Measurements from ENCODE around the gene C3AR1. TPM values are rescaled to one million over a fixed set of nuclear protein-coding genes. Genes with fewer than 3 reads are reported as not detected.

Gene C3AR1
- total and polyA plus RNA-seq, 2 of the 13 experiments (the other 11 are each of a cell fraction or from before 2014, with no cell fraction given): not detected

DNA sequence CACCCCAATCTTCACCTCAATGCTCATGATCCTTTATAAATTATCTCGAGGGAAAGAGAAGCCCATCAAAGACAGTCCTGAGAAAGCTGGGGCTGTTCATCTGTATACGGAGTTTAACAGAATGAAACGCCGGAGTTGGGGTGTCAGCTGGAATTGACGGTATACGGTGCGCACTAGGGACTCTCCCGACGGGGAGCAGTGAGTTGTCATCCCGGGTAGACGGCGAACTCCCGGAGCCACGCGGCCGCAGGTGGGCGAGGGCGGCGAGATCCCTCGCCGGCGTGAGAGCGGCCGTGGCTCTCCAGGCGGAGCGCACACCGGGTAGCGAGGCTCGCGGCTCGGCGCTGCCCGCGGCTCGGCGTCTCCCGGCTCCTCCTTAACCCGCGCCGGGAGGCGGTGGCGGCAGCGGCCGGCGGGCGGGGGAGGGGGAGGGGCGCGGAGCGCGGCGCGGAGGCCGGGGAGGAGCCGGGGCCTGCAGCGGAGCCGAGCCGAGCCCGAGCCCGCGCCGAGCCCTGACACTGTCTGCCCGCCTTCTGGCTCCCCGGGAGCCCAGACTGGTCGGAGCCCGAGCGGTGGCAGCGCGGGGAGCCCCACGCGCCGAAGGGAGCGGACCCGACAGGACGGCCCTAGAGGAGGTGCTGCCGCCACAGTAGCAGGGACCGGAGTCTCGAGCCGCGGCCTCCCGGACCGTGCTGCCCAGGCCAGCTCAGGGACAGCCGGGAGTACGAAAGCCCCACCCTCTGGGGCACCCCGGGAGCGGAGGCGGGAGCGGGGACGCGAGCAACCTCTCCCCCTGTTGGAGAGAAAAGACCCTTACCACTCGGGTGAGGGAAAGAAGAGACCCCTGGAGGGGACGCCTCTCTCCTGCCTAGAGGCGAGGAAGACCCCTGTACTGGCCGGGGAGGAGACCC, 33.7 kb downstream of the C3AR1 start, which contains the start of gene FOXJ2 (continued):
- TF ChIP-seq GABPB1 (CRISPR knock-in tag; IDR thresholded peaks at IDR 0.05) (peak; percentile 69; the same call in 1 of the 2 replicates), BRF2 (CRISPR knock-in tag; IDR thresholded peaks at IDR 0.05) (0 out of 2 replicates have a peak, but pooled peaks have one; percentile 68), ZNF720 (CRISPR knock-in tag; IDR thresholded peaks at IDR 0.05) (no peak), ZSCAN9 (CRISPR knock-in tag; IDR thresholded peaks at IDR 0.05; ENCODE audit: borderline replicate concordance) (0 out of 2 replicates have a peak, but pooled peaks have one; percentile 15), RAD21 (CRISPR knock-in tag; IDR thresholded peaks at IDR 0.05) (no peak), REST (IDR thresholded peaks at IDR 0.05; ENCODE audit: borderline replicate concordance in 1 of 2, low read depth in 1 of 2, low read length in 2 of 2) (no peak), BCL6 (CRISPR knock-in tag; IDR thresholded peaks at IDR 0.05) (peak; percentile 29; the same call in 1 of the 2 replicates), STAT5B (CRISPR knock-in tag; IDR thresholded peaks at IDR 0.05) (no peak), ZNF644 (CRISPR knock-in tag; IDR thresholded peaks at IDR 0.05; ENCODE audit: low read depth) (no peak), MEIS2 (CRISPR knock-in tag; IDR thresholded peaks at IDR 0.05) (peak; percentile 51; the same call in 1 of the 2 replicates), CEBPG (CRISPR knock-in tag; IDR thresholded peaks at IDR 0.05) (no peak), SYNCRIP (IDR thresholded peaks at IDR 0.05; ENCODE audit: insufficient read depth, low read depth, low read length) (no peak), ZNF777 (CRISPR knock-in tag; IDR thresholded peaks at IDR 0.05) (peak; percentile 90), MIER3 (CRISPR knock-in tag; IDR thresholded peaks at IDR 0.05; ENCODE audit: borderline replicate concordance) (no peak), ZSCAN20 (CRISPR knock-in tag; IDR thresholded peaks at IDR 0.05; ENCODE audit: borderline replicate concordance) (no peak), ZNF615 (CRISPR knock-in tag; IDR thresholded peaks at IDR 0.05; ENCODE audit: borderline replicate concordance) (no peak), SP5 (CRISPR knock-in tag; IDR thresholded peaks at IDR 0.05; ENCODE audit: borderline replicate concordance, low read depth) (0 out of 2 replicates have a peak, but pooled peaks have one; percentile 7), SCMH1 (CRISPR knock-in tag; IDR thresholded peaks at IDR 0.05; ENCODE audit: borderline replicate concordance) (no peak), ZNF674 (CRISPR knock-in tag; IDR thresholded peaks at IDR 0.05; ENCODE audit: low read depth) (0 out of 2 replicates have a peak, but pooled peaks have one; percentile 38), ZNF550 (CRISPR knock-in tag; IDR thresholded peaks at IDR 0.05; ENCODE audit: borderline replicate concordance) (no peak), SOX5 (CRISPR knock-in tag; IDR thresholded peaks at IDR 0.05; ENCODE audit: borderline replicate concordance) (no peak), NR3C1 (CRISPR knock-in tag; IDR thresholded peaks at IDR 0.05) (no peak), ZSCAN21 (CRISPR knock-in tag; IDR thresholded peaks at IDR 0.05; ENCODE audit: borderline replicate concordance) (peak; percentile 66; the same call in 1 of the 2 replicates), ZNF44 (CRISPR knock-in tag; IDR thresholded peaks at IDR 0.05) (no peak), MEF2D (CRISPR knock-in tag; IDR thresholded peaks at IDR 0.05) (no peak)
- TF ChIP-seq, protein P1, sequence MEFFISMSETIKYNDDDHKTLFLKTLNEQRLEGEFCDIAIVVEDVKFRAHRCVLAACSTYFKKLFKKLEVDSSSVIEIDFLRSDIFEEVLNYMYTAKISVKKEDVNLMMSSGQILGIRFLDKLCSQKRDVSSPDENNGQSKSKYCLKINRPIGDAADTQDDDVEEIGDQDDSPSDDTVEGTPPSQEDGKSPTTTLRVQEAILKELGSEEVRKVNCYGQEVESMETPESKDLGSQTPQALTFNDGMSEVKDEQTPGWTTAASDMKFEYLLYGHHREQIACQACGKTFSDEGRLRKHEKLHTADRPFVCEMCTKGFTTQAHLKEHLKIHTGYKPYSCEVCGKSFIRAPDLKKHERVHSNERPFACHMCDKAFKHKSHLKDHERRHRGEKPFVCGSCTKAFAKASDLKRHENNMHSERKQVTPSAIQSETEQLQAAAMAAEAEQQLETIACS (CRISPR knock-in tag; IDR thresholded peaks at IDR 0.05): peak; percentile 49; the same call in 1 of the 2 replicates

All from HepG2 (cell line).